GM18505 (cell line): ENCODE data around the gene CIAO2B.
"Not testable (repeated sequence)": the region's sequence is repeated elsewhere in the genome, so short reads cannot be mapped to it uniquely, and the experiment has no call there.

Source experiments
- ATAC-seq: cut with Tn5 transposase; IDR thresholded peaks from one replicate; pipeline ENCODE4 v1.9.1; 2021; ENCODE audit not compliant: unreplicated experiment
- POLR2A ChIP-seq: IDR thresholded peaks from 4 replicates; pipeline ENCODE4 v1.6.1; 2011; ENCODE audit warnings: borderline replicate concordance; ENCODE audit not compliant: insufficient read depth, insufficient read length; ENCODE audit errors: extremely low read depth

CIAO2B gene

GRCh38 chr16:66904846-66905632 lies 29.2 kb downstream of the CIAO2B start:
- no peak for TF ChIP-seq POLR2A
- ATAC-seq: no peak

- no peak for ATAC-seq
- TF ChIP-seq POLR2A: no peak
Observed at GRCh38 chr16:66904428-66904845, 29.8 kb downstream of the CIAO2B start.

- no peak for TF ChIP-seq POLR2A
- no peak for ATAC-seq
Observed at GRCh38 chr16:66903544-66904427, 30.4 kb downstream of the CIAO2B start.

- ATAC-seq: no peak
- no peak for TF ChIP-seq POLR2A
Observed at GRCh38 chr16:66902648-66903543, 31.3 kb downstream of the CIAO2B start.

- no peak for TF ChIP-seq POLR2A
- ATAC-seq: no peak
Observed at GRCh38 chr16:66901626-66902025, 32.6 kb downstream of the CIAO2B start.

- no peak for TF ChIP-seq POLR2A
- ATAC-seq: no peak
Observed at GRCh38 chr16:66900721-66901441, 33.3 kb downstream of the CIAO2B start.

- no peak for TF ChIP-seq POLR2A
- no peak for ATAC-seq
Observed at GRCh38 chr16:66899945-66900710, 34.1 kb downstream of the CIAO2B start.

- ATAC-seq: no peak
- no peak for TF ChIP-seq POLR2A
Observed at GRCh38 chr16:66899310-66899944, 34.8 kb downstream of the CIAO2B start.

GRCh38 chr16:66898933-66899309 lies 35.3 kb downstream of the CIAO2B start:
- TF ChIP-seq POLR2A: no peak
- ATAC-seq: no peak

GRCh38 chr16:66898207-66898606 lies 36.0 kb downstream of the CIAO2B start:
- no peak for ATAC-seq
- TF ChIP-seq POLR2A: no peak

GRCh38 chr16:66896682-66897081 lies 37.5 kb downstream of the CIAO2B start:
- ATAC-seq: not testable (repeated sequence)
